Gastrocnemius medialis (tissue), 4 donors: ENCODE measurements around the gene COL4A6. TPM values are rescaled to one million over a fixed set of nuclear protein-coding genes. Genes with fewer than 3 reads are reported as not detected.

Experiments used
- ATAC-seq, 2 donors: fragments of 150-250 bp; one replicate each; pipeline ENCODE4 v1.9.1; 2016
- DNase-seq, 2 donors: peaks; one replicate each; pipeline ENCODE4 v3.0.0-alpha.2; 2019
- H3K27ac ChIP-seq, 4 donors: fragments of 200-600 bp; sonication (generic); 1 replicate in 1 of 4; 2 replicates in 3 of 4; pipeline ENCODE4 v1.5.1; 2016 to 2018; ENCODE audit warnings: mild to moderate bottlenecking in 2 of 4, moderate library complexity in 1 of 4
- H3K27me3 ChIP-seq, 3 donors: fragments of 200-600 bp; sonication (generic) in 2 of 3; 1 replicate in 1 of 3; 2 replicates in 2 of 3; pipeline versions ENCODE4 v1.5.1 to v1.6.0; 2016 to 2019; ENCODE audit warnings: mild to moderate bottlenecking in 1 of 3, moderate library complexity in 1 of 3
- H3K36me3 ChIP-seq, 2 donors: fragments of 200-600 bp; sonication (generic) in 1 of 2; one replicate each; pipeline ENCODE4 v1.5.1; 2017 to 2018
- H3K4me1 ChIP-seq, 2 donors: fragments of 200-600 bp; sonication (generic) in 1 of 2; one replicate each; pipeline ENCODE4 v1.5.1; 2016 to 2017; ENCODE audit warnings: mild to moderate bottlenecking in 2 of 2
- H3K4me3 ChIP-seq, 4 donors: fragments of 200-600 bp; sonication (generic) in 3 of 4; 1 replicate in 1 of 4; 2 replicates in 3 of 4; pipeline ENCODE4 v1.5.1; 2016 to 2019; ENCODE audit warnings: mild to moderate bottlenecking in 2 of 4
- H3K9me3 ChIP-seq, 3 donors: fragments of 200-600 bp; sonication (generic) in 2 of 3; 1 replicate in 1 of 3; 2 replicates in 2 of 3; pipeline ENCODE4 v1.5.1; 2016 to 2019
- POLR2A ChIP-seq, 2 donors: fragments of 450-650 bp; IDR thresholded peaks; one replicate each; pipeline ENCODE4 v1.6.1; 2017; ENCODE audit warnings: antibody characterized with exemption in 2 of 2, mild to moderate bottlenecking in 2 of 2, moderate library complexity in 2 of 2
- in situ Hi-C, 4 donors: fragments of 200-750 bp; cut with MboI; loops; one replicate each; pipeline versions ENCODE4 v1.15.0 to v1.8.0; 2017; ENCODE audit warnings: low sequenced_read_pairs in 4 of 4
- intact Hi-C: fragments of 100-400 bp; cut with DNase I; formaldehyde crosslinking; loops from one replicate; pipeline ENCODE4 v1.15.1; 2023; ENCODE audit warnings: low total_unique reads
- total RNA-seq, 4 donors: library from RNA; depleted of rRNA; stranded (reverse); fragments of >200 nt; gene quantifications; one replicate each; pipeline versions ENCODE4 v1.1.0 to v1.2.3, GENCODE V29; 2016
- TF ChIP-seq, protein P1 (sequence below), 5 experiments: fragments of 450-650 bp in 3 of 5; fragments of 200-600 bp in 2 of 5; sonication (generic) in 2 of 5; IDR thresholded peaks in 4 of 5; conservative IDR thresholded peaks in 1 of 5; 1 replicate in 4 of 5; 2 replicates in 1 of 5; pipeline ENCODE4 v1.5.1; 2016 to 2019; ENCODE audit warnings: antibody characterized with exemption in 5 of 5, mild to moderate bottlenecking in 3 of 5, moderate library complexity in 3 of 5

The COL4A6 gene
- total RNA-seq, 4 donors from 2014 or later, result 0.42 to 1.4 (median 0.81) TPM

- H3K36me3 ChIP-seq, result no peaks in the 10 kb centered on the region
- intact Hi-C loops (no loop called here), in situ Hi-C loops (no loop called here)
- H3K27me3 ChIP-seq, result no peaks in the 10 kb centered on the region
- H3K4me1 ChIP-seq, result peaks cover 0 to 13% of the 10 kb centered on the region in 2 donors
- no peak overlapping the region for H3K4me3 ChIP-seq
- H3K9me3 ChIP-seq, result no peaks in the 10 kb centered on the region
- H3K27ac ChIP-seq, result no peak overlapping the region
- no peak for ATAC-seq
- TF ChIP-seq POLR2A (IDR thresholded peaks at IDR 0.05), result no peak
- TF ChIP-seq, protein P1, sequence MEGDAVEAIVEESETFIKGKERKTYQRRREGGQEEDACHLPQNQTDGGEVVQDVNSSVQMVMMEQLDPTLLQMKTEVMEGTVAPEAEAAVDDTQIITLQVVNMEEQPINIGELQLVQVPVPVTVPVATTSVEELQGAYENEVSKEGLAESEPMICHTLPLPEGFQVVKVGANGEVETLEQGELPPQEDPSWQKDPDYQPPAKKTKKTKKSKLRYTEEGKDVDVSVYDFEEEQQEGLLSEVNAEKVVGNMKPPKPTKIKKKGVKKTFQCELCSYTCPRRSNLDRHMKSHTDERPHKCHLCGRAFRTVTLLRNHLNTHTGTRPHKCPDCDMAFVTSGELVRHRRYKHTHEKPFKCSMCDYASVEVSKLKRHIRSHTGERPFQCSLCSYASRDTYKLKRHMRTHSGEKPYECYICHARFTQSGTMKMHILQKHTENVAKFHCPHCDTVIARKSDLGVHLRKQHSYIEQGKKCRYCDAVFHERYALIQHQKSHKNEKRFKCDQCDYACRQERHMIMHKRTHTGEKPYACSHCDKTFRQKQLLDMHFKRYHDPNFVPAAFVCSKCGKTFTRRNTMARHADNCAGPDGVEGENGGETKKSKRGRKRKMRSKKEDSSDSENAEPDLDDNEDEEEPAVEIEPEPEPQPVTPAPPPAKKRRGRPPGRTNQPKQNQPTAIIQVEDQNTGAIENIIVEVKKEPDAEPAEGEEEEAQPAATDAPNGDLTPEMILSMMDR (IDR thresholded peaks at IDR 0.05 in 4 of 5, conservative IDR thresholded peaks at IDR 0.05 in 1 of 5), result no peak
- no peak for DNase-seq
Measured at GRCh38 chrX:108127152-108127551, 311.1 kb downstream of the COL4A6 start.

GRCh38 chrX:108126661-108127060, 311.6 kb downstream of the COL4A6 start:
- ATAC-seq (no peak), DNase-seq (no peak)
- intact Hi-C loops (no loop called here), in situ Hi-C loops (no loop called here)
- Histone ChIP-seq H3K9me3 (no peaks in the 10 kb centered on the region), H3K4me3 (no peak overlapping the region), H3K36me3 (no peaks in the 10 kb centered on the region), H3K27ac (no peak overlapping the region), H3K4me1 (peaks cover 0 to 13% of the 10 kb centered on the region in 2 donors), H3K27me3 (no peaks in the 10 kb centered on the region)
- TF ChIP-seq, protein P1 (IDR thresholded peaks at IDR 0.05 in 4 of 5, conservative IDR thresholded peaks at IDR 0.05 in 1 of 5), result no peak
- no peak for TF ChIP-seq POLR2A (IDR thresholded peaks at IDR 0.05)

- no peaks in the 10 kb centered on the region for H3K27me3 ChIP-seq
- no peaks in the 10 kb centered on the region for H3K9me3 ChIP-seq
- intact Hi-C loops (loop anchor here (5.0 kb wide), 1 partner anchor 1511 kb away; the partner anchor contains the start of gene RADX), in situ Hi-C loops (no loop called here)
- H3K36me3 ChIP-seq, result no peaks in the 10 kb centered on the region
- H3K4me3 ChIP-seq, result no peak overlapping the region
- peak in 1 of 2 donors; percentile 13 for DNase-seq
- TF ChIP-seq, protein P1 (IDR thresholded peaks at IDR 0.05 in 4 of 5, conservative IDR thresholded peaks at IDR 0.05 in 1 of 5), result no peak
- TF ChIP-seq POLR2A (IDR thresholded peaks at IDR 0.05), result no peak
- H3K4me1 ChIP-seq, result peaks cover 5 to 19% of the 10 kb centered on the region in 2 donors
- peak overlapping the region in 3 of 4 donors; percentile 12 to 46 (median 38) for H3K27ac ChIP-seq
- peak in 1 of 2 donors; percentile 80 for ATAC-seq
Measured at GRCh38 chrX:108123591-108124366, 314.4 kb downstream of the COL4A6 start.

GRCh38 chrX:108122748-108123147, 315.5 kb downstream of the COL4A6 start:
- no peak for ATAC-seq

More at GRCh38 chrX:108122748-108123147, 315.5 kb downstream of the COL4A6 start:
- in situ Hi-C loops (no loop called here), intact Hi-C loops (loop anchor here (5.0 kb wide), 1 partner anchor 1510 kb away; the partner anchor contains the start of gene RADX)
- H3K4me3 ChIP-seq, result no peak overlapping the region
- H3K27me3 ChIP-seq, result no peaks in the 10 kb centered on the region
- no peak for DNase-seq
- TF ChIP-seq, protein P1 (IDR thresholded peaks at IDR 0.05 in 4 of 5, conservative IDR thresholded peaks at IDR 0.05 in 1 of 5), result no peak
- no peak for TF ChIP-seq POLR2A (IDR thresholded peaks at IDR 0.05)
- H3K27ac ChIP-seq, result peak overlapping the region in 3 of 4 donors; percentile 33 to 46 (median 38)
- no peaks in the 10 kb centered on the region for H3K9me3 ChIP-seq
- peaks cover 5 to 22% of the 10 kb centered on the region in 2 donors for H3K4me1 ChIP-seq
- no peaks in the 10 kb centered on the region for H3K36me3 ChIP-seq
